ENCODE results near the gene REV1.
"Not testable (repeated sequence)": the region's sequence is repeated elsewhere in the genome, so short reads cannot be mapped to it uniquely, and the experiment has no call there.

REV1 gene

GRCh38 chr2:99489761-99490622 is at the start of gene REV1:
Gene REV1 (minus strand): TSS chr2:99490017. CDS start chr2:99464975, 25,042 bp downstream.
- peak; percentile 91 for DNase-seq

DNA sequence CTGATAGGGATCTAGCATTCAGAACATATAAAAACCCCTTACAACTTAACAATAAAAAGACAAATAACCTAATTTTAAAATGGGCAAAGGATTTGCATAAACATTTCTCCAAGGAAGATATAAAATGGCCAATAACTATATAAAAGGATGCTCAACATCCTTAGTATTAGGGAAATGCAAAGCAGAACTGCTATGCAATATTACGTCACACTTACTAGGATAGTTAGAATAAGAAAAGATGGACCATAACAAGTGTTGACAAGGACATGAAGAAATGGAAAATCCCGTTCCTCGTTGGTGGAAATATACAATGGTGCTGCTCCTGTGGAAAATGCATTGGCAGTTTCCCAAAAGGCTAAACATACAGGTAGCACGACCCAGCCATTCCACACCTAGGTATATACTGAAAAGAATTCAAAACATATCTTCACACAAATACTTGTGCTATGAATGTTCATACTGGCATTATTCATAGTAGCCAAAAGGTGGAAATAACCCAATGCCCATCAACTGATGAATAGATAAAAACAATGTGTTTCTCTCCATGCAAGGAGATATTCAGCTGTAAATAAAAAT is 48.2 kb upstream of the REV1 start:
- no peak for DNase-seq

DNA sequence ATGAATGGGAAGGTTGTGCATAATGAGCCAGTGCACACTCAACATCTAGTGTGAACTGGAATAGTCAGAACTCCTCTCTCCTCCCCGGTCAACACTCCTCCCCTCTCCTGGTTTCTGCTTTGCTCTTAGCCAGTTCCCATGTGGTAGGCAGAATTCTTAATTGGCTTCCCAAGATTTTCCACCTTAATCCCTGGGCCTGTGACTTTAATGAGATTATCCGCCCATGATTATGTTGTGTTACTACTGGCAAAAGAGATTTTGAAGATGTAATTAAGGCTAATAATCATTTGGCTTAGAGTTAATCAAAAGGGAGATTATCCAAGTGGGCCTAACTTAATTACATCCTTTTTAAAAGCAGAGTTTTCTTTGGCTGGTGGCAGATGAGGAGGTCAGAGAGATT is 34.2 kb upstream of the REV1 start:
- DNase-seq: no peak

GRCh38 chr2:99522157-99522556 is 32.3 kb upstream of the REV1 start:
- DNase-seq: no peak

GRCh38 chr2:99520813-99521212 is 31.0 kb upstream of the REV1 start:
- no peak for DNase-seq

GRCh38 chr2:99520195-99520594 is 30.4 kb upstream of the REV1 start:
- no peak for DNase-seq

GRCh38 chr2:99514357-99514756 is 24.5 kb upstream of the REV1 start:
- DNase-seq: no peak

DNA sequence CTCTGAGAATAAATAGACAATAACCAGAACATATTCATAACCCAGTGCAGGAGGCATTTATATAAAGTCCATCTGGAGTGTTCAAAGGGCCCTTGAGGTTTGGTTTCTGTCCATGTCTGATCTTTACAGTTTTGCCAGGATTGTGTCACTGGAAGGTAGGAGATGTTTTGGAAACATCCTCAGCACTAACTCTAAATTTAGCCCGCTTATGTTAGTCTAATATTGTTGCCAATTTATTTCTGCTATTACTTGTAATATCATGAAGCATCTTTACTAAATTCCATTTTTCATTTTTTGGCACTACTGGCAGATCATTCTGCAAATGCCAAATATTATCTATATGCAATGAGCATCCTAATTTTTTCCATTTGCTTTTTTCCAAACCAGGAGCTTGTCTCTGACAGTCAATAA is 22.4 kb upstream of the REV1 start:
- DNase-seq: no peak

GRCh38 chr2:99509387-99509786 is 19.6 kb upstream of the REV1 start:
- no peak for DNase-seq

- peak; percentile 67 for DNase-seq
Measured at GRCh38 chr2:99507937-99508818, 18.4 kb upstream of the REV1 start.

DNA sequence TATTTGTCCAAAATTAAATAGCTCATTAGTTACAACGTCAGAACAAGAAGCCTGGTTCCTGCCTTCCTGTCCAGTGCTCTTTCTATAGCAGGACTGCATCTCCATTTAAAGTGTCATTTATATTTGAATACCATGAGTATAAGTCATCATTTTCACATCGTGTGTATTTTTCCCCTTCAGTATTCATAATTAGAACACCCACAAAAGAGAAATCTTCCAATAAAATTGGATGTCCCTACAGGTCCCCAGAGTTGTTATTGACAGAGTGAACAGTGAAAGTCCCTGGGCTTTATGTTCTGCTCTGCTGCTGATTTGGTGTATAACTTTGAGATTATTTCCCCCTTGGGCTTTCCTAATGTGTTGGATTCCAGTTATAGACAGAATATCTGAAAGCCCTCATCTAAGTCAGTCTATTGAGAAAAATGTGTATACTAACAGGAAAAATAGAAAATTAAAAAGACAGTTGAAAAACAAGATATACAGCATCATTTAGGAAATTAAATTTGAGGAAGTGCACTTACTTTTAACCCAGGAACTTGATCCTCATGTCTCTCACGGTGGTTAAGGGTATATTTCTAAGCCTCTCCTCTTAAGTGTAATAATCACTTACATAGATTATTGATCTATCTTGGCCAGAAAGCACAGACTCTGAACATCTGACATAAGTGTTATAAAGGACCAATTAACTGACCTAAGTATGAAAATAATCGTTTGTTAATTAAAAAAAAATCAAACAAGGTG is 15.2 kb upstream of the REV1 start:
- DNase-seq: no peak

DNA sequence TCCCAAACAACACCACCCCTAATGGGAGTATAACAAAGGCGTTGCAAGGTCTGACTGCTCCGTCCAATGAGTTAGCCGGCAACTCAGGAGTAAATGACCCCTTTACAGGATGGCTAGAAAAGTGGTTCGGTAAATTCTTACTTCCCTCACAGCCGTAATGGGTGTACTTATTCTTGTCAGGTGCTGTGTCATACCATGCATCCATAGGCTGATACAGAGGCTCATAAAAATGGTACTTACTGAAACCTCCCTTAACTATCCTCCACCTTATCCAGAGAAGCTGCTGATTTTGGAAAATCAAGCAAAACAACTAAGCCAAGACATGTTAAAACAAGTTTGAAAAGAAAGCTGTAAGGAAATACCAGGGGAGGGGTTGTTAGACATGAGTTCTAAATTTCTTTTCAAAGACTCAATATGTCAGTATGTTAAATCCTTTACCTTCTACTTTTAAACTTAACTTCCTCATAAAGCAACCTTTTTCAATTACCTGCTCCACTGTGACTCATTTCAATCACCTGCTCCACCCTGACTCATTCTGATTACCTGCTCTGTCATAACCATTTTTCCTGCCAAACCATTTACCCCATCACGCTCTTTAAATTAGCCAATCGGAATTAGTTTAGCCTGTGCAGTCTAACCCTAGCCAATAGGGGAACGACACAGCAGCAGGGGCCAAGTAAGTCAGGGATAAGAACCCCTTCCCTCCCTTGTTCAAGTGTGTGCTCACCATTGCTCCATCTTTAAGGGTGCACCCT is 14.0 kb upstream of the REV1 start:
- DNase-seq: not testable (repeated sequence)

- no peak for DNase-seq
Measured at GRCh38 chr2:99496021-99496420, 6.2 kb upstream of the REV1 start.

DNA sequence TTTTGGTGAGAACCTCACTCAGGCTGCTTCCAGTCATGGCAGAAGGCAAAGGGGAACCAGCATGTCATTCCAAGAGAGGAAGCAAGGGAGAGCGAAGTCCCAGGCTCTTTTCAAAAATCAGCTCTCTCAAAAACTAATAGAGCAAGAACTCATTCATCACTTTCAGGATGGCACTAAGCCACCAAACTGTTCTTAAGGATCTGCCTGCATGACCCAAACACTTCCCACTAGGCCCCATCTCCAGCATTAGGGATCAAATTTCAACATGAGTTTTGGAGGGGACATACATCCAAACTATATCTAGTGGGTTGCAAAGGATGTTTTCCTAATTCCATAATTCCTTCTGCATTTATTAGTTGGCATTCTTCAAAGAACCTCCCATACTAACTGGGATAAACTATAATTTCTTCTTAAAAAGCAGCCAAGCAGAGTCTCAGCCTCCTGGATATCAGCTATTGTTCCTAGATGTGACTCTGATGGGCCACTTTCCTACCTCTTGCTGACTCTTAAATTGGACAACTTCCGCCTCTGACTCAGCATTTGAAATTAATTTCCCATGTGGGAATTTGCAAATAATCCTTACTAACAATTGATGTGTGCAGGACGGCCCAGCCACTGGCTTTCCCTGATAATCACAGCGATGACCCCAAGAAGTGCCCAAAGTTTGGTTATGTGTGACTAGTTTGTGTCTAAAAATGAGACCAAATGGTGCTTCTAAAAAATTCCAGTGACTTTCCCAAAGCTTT is 5.5 kb upstream of the REV1 start:
- no peak for DNase-seq

GRCh38 chr2:99492721-99493120 is 2.9 kb upstream of the REV1 start:
- DNase-seq: no peak

DNA sequence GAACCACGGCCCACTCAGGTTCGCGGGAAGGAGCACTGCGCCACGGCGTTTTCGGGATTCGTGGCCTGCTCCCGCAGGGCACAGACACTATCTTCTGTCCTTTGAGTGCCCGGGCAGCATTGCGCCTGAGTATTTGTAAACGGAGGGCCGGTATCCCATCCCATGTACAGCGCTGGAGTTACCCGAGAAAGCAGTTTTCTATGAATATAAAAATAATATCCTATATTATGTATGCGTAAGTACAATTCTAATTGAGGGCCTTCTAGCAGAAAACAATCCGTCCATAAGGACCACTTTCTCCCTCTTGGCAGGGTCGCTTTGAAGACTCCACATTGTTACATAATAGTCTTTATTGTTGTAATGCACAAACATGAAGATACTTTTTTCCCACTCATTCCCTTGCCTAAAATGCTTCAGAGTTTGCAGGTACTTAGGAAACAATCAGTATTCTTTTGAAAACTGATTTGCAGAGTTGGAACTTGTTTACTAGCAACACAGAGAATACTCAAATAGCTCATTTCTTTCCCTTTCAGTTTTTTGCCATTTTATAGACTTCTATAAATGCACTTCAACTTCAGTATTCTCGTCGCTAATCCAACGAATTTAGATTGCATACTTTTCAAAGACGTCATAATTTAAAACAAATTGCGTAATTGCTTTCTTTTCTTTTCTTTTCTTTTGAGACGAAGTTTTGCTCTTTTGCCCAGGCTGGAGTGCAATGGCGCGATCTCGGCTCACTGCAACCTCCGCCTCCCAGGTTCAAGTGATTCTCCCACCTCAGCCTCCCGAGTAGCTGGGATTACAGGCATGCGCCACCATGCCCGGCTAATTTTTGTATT is 1.0 kb upstream of the REV1 start:
- DNase-seq: no peak

DNA sequence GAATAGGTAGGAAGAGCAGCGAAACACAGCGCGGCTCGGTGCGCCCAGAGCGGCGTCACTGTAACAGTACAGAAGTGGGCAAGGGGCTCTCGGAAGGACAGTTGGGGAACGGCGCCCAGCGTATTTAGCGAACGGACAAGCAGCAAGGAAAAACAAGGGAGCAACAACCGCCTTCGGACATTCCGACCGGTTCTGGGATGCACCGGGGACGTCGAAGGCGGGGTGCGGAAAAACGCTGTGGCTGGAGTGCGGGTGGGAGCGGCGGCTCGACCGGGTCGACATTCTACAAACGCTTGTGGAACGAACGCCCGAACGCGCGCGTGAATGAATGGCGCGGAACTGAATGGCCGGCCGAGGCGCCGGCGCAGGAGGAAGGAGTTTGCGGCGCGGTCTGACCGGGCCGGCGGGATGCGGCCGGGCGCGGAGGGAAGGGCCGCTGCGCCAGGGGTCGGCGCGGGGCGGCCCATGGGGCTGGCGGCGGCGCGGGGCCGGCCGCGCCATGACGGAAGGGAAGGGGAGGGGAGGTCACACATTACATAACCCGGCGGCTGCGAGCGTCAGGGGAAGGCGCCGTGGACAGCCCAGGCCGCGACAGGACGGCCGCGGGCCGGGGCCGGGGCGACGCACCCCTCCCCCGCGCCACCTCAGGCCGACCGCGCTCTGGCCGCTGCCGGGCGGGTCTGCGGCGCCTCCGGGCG is 605 bp downstream of the REV1 start:
- DNase-seq: no peak

GRCh38 chr2:99488539-99489062 is 1.2 kb downstream of the REV1 start:
- DNase-seq: no peak

- DNase-seq: no peak
Measured at GRCh38 chr2:99487906-99488305, 1.9 kb downstream of the REV1 start.
